ENCODE data around the gene CFAP251.

GRCh38 chr12:121943926-121944325 lies 25.5 kb downstream of the CFAP251 start:
- no peak for TF ChIP-seq TBP (IDR thresholded peaks at IDR 0.05; ENCODE audit: low read depth, low read length)
- TF ChIP-seq POLR2A (IDR thresholded peaks at IDR 0.05; ENCODE audit: control extremely low read depth in 1 of 2, low read depth in 2 of 2, low read length in 2 of 2) = no peak
- no peak for TF ChIP-seq CTCF (IDR thresholded peaks at IDR 0.05; ENCODE audit: control extremely low read depth in 1 of 3, insufficient read depth in 1 of 3, low read depth in 1 of 3, low read length in 3 of 3)
- TF ChIP-seq MAX (IDR thresholded peaks at IDR 0.05) = no peak
- TF ChIP-seq YY1 (IDR thresholded peaks at IDR 0.05; ENCODE audit: low read depth, low read length) = no peak
- no peak for TF ChIP-seq EP300 (IDR thresholded peaks at IDR 0.05; ENCODE audit: borderline replicate concordance in 1 of 2, low read depth in 2 of 2, low read length in 2 of 2)
- no peak for TF ChIP-seq TCF12 (IDR thresholded peaks at IDR 0.05; ENCODE audit: low read depth, low read length)
- no peak for TF ChIP-seq POLR2AphosphoS5 (IDR thresholded peaks at IDR 0.05; ENCODE audit: low read depth, low read length)
- TF ChIP-seq EGR1 (IDR thresholded peaks at IDR 0.05; ENCODE audit: borderline replicate concordance, low read depth, low read length) = no peak
- TF ChIP-seq TAF1 (IDR thresholded peaks at IDR 0.05; ENCODE audit: low read depth, low read length) = no peak
- TF ChIP-seq CBX5 (IDR thresholded peaks at IDR 0.05; ENCODE audit: low read depth, low read length) = no peak
- TF ChIP-seq SP1 (IDR thresholded peaks at IDR 0.05; ENCODE audit: low read depth, low read length) = no peak
- no peak for TF ChIP-seq EZH2 (IDR thresholded peaks at IDR 0.05; ENCODE audit: low read depth, low read length, severe bottlenecking)

Data from H1 (cell line).